Body of pancreas (tissue), 4 donors: ENCODE results near the gene AHCTF1.

ENCODE experiments used
- POLR2A ChIP-seq, 3 donors: fragments of 450-650 bp; IDR thresholded peaks; one replicate each; pipeline ENCODE4 v1.6.1; 2016; ENCODE audit warnings: antibody characterized with exemption in 3 of 3, mild to moderate bottlenecking in 2 of 3
- TF ChIP-seq, protein P1 (sequence below), 7 experiments: fragments of 450-650 bp in 4 of 7; fragments of 200-600 bp in 3 of 7; sonication (generic) in 3 of 7; IDR thresholded peaks; one replicate each; pipeline ENCODE4 v1.5.1; 2016 to 2019; ENCODE audit warnings: antibody characterized with exemption in 7 of 7

DNA sequence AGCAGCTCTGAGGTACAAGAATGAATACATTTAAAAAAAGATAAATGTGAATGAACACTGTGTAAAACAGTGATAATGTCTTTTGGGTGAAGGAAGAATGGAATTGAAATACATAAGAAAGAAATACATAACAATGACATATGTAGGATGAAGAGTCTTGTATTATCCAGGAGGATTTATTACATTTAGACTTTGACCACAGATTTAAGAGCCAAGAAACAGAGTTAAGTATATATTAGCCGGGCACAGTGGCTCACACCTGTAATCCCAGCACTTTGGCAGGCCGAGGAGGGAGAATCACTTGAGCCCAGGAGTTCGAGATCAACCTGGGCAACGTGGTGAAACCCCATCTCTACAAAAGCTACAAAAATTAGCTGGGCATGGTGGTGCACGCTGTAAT lies 127.9 kb downstream of the AHCTF1 start:
- no peak for TF ChIP-seq POLR2A (IDR thresholded peaks at IDR 0.05)
- TF ChIP-seq, protein P1, sequence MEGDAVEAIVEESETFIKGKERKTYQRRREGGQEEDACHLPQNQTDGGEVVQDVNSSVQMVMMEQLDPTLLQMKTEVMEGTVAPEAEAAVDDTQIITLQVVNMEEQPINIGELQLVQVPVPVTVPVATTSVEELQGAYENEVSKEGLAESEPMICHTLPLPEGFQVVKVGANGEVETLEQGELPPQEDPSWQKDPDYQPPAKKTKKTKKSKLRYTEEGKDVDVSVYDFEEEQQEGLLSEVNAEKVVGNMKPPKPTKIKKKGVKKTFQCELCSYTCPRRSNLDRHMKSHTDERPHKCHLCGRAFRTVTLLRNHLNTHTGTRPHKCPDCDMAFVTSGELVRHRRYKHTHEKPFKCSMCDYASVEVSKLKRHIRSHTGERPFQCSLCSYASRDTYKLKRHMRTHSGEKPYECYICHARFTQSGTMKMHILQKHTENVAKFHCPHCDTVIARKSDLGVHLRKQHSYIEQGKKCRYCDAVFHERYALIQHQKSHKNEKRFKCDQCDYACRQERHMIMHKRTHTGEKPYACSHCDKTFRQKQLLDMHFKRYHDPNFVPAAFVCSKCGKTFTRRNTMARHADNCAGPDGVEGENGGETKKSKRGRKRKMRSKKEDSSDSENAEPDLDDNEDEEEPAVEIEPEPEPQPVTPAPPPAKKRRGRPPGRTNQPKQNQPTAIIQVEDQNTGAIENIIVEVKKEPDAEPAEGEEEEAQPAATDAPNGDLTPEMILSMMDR (IDR thresholded peaks at IDR 0.05): no peak
